Embryonic facial prominence (tissue), 1 donor: Measurements from ENCODE around the gene DEDD2.

Experiments used
- DNase-seq: peaks from one replicate; pipeline ENCODE4 v3.0.0-alpha.2; 2016; ENCODE audit errors: extremely low spot score

The DEDD2 gene

GRCh38 chr19:42173695-42174094, 43.8 kb downstream of the DEDD2 start:
- DNase-seq, result no peak

- no peak for DNase-seq
These were observed 45.2 kb downstream of the DEDD2 start for GRCh38 chr19:42172261-42172660.

GRCh38 chr19:42170715-42171114, 46.8 kb downstream of the DEDD2 start:
- no peak for DNase-seq

GRCh38 chr19:42169486-42170413, 47.7 kb downstream of the DEDD2 start:
- DNase-seq, result no peak

- DNase-seq, result no peak
These were observed 49.3 kb downstream of the DEDD2 start for GRCh38 chr19:42168206-42168605.

- DNase-seq, result no peak
These were observed 51.2 kb downstream of the DEDD2 start for GRCh38 chr19:42166316-42166715.

GRCh38 chr19:42165146-42165545, 52.3 kb downstream of the DEDD2 start:
- no peak for DNase-seq

- no peak for DNase-seq
These were observed 55.7 kb downstream of the DEDD2 start for GRCh38 chr19:42161616-42162263.

GRCh38 chr19:42159942-42160341, 57.5 kb downstream of the DEDD2 start:
- DNase-seq, result no peak

- DNase-seq, result no peak
These were observed 58.6 kb downstream of the DEDD2 start for GRCh38 chr19:42158926-42159325.

GRCh38 chr19:42156571-42156970, 60.9 kb downstream of the DEDD2 start:
- DNase-seq, result no peak

- no peak for DNase-seq
These were observed 61.7 kb downstream of the DEDD2 start for GRCh38 chr19:42155796-42156195.

GRCh38 chr19:42154471-42155323, 62.8 kb downstream of the DEDD2 start:
- no peak for DNase-seq

- no peak for DNase-seq
These were observed 63.6 kb downstream of the DEDD2 start for GRCh38 chr19:42153672-42154433.

GRCh38 chr19:42152910-42153671, 64.4 kb downstream of the DEDD2 start:
- DNase-seq, result no peak

- no peak for DNase-seq
These were observed 65.4 kb downstream of the DEDD2 start for GRCh38 chr19:42151782-42152684.

- DNase-seq, result no peak
These were observed 66.5 kb downstream of the DEDD2 start for GRCh38 chr19:42150911-42151361.

- DNase-seq, result no peak
These were observed 67.1 kb downstream of the DEDD2 start for GRCh38 chr19:42150364-42150763.

- no peak for DNase-seq
These were observed 67.9 kb downstream of the DEDD2 start for GRCh38 chr19:42149447-42150202.
